Muscle layer of colon (tissue), 2 donors: ENCODE results near the gene PGF.

Source experiments
- H3K27ac ChIP-seq: one replicate; pipeline ENCODE4 v1.7.0; 2013; ENCODE audit warnings: low read depth, mild to moderate bottlenecking, low read length, moderate library complexity
- H3K27me3 ChIP-seq, 2 donors: one replicate each; pipeline ENCODE4 v1.7.0; 2013; ENCODE audit warnings: low read length in 2 of 2, mild to moderate bottlenecking in 2 of 2; ENCODE audit not compliant: insufficient read depth in 2 of 2, control insufficient read depth in 1 of 2
- H3K36me3 ChIP-seq: one replicate; pipeline ENCODE4 v1.7.0; 2013; ENCODE audit warnings: mild to moderate bottlenecking, low read length; ENCODE audit not compliant: insufficient read depth
- H3K4me1 ChIP-seq: one replicate; pipeline ENCODE4 v1.7.0; 2013; ENCODE audit warnings: mild to moderate bottlenecking, low read length; ENCODE audit not compliant: insufficient read depth
- H3K4me3 ChIP-seq, 2 donors: one replicate each; pipeline ENCODE4 v1.7.0; 2013; ENCODE audit warnings: low read length in 2 of 2, low read depth in 1 of 2, mild to moderate bottlenecking in 1 of 2, moderate library complexity in 1 of 2
- H3K9ac ChIP-seq: one replicate; pipeline ENCODE4 v1.7.0; 2013; ENCODE audit warnings: low read length
- H3K9me3 ChIP-seq: one replicate; pipeline ENCODE4 v1.7.0; 2013; ENCODE audit warnings: mild to moderate bottlenecking, low read length
- donor health status: abdominal sarcoma.
- donor health status: Adenocarcinoma of cecum.

PGF gene

GRCh38 chr14:74898083-74898482, 57.3 kb downstream of the PGF start:
- no peaks in the 10 kb centered on the region for H3K4me1 ChIP-seq
- no peak overlapping the region for H3K27ac ChIP-seq
- H3K9ac ChIP-seq: no peak overlapping the region
- H3K36me3 ChIP-seq: peaks cover 94% of the 10 kb centered on the region
- H3K9me3 ChIP-seq: no peaks in the 10 kb centered on the region
- H3K4me3 ChIP-seq: no peak overlapping the region
- H3K27me3 ChIP-seq: no peaks in the 10 kb centered on the region

GRCh38 chr14:74897642-74898041, 57.8 kb downstream of the PGF start:
- H3K27me3 ChIP-seq: no peaks in the 10 kb centered on the region
- H3K4me3 ChIP-seq: no peak overlapping the region
- no peaks in the 10 kb centered on the region for H3K9me3 ChIP-seq
- no peak overlapping the region for H3K9ac ChIP-seq
- no peaks in the 10 kb centered on the region for H3K4me1 ChIP-seq
- peaks cover 94% of the 10 kb centered on the region for H3K36me3 ChIP-seq
- H3K27ac ChIP-seq: no peak overlapping the region

DNA sequence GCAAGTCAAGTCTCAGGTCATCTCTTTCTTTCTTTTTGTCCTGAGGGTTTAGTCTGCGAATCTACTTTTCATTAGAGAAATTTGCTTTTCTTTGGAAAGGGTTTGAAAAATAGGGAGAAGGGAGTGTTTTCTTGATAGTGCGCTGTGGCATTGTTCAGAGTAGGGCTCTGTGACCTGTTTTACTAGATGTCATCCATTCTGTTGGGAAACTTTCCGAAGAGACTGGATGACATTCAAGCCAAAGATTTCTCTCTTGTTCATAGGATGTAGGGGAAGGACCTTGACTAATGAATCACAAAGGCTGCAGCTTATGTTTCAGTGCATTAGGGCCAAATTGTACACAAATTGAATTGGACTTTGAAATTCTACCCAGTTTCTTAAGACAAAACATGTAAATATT, 59.0 kb downstream of the PGF start:
- peaks cover 94% of the 10 kb centered on the region for H3K36me3 ChIP-seq
- no peak overlapping the region for H3K27ac ChIP-seq

DNA sequence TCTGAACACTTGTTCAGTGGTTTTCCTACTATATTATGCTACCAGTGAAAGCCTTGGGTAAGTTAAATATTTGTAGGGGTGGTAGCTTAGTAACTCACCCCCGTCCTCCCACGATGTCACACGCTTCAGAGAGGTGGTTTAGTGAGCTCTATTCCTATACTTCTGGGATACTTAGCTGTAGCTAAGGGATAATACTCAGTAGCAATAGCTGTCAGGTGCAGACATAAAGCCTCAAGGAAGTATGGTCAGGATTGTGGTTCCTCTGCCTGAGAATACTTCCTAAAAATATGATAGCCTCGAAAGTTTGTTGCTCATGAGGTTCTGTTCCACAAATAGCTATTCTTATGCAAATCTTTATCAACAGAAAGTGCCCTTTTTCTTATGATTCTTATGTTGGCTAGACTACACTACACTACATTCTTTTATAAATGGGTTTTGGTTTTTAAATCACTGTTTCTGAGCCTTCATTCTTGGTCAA, 61.7 kb downstream of the PGF start:
- Histone ChIP-seq H3K9me3 (no peaks in the 10 kb centered on the region), H3K36me3 (peaks cover 86% of the 10 kb centered on the region), H3K4me3 (no peak overlapping the region), H3K9ac (no peak overlapping the region), H3K4me1 (peaks cover under 1% of the 10 kb centered on the region), H3K27me3 (no peaks in the 10 kb centered on the region), H3K27ac (no peak overlapping the region)

More for the DNA sequence above, 59.0 kb downstream of the PGF start:
- Histone ChIP-seq H3K4me3 (no peak overlapping the region), H3K27me3 (no peaks in the 10 kb centered on the region), H3K9ac (no peak overlapping the region), H3K9me3 (no peaks in the 10 kb centered on the region), H3K4me1 (no peaks in the 10 kb centered on the region)

GRCh38 chr14:74892745-74893144, 62.7 kb downstream of the PGF start:
- no peak overlapping the region for H3K9ac ChIP-seq
- no peaks in the 10 kb centered on the region for H3K9me3 ChIP-seq
- no peak overlapping the region for H3K4me3 ChIP-seq
- H3K36me3 ChIP-seq: peaks cover 78% of the 10 kb centered on the region
- peaks cover 10% of the 10 kb centered on the region for H3K4me1 ChIP-seq
- no peaks in the 10 kb centered on the region for H3K27me3 ChIP-seq
- H3K27ac ChIP-seq: no peak overlapping the region

DNA sequence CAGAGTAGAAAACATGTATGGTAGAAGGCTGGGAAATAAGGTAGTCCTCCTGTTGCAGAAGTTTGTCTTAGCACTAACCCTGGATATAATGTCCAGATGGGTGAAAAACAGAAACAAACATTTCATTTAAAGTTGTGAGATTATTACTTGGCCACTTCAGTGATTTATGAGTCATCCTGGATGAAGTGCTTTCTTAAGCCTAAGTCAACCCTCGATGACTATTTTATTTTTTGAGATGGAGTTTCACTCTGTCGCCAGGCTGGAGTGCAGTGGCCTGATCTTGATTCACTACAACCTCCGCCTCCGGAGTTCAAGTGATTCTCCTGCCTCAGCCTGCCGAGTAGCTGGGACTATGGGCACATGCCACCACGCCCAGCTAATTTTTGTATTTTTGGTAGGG, 63.5 kb downstream of the PGF start:
- no peak overlapping the region for H3K27ac ChIP-seq
- no peaks in the 10 kb centered on the region for H3K9me3 ChIP-seq
- peaks cover 10% of the 10 kb centered on the region for H3K4me1 ChIP-seq
- no peak overlapping the region for H3K4me3 ChIP-seq
- H3K9ac ChIP-seq: no peak overlapping the region
- peaks cover 70% of the 10 kb centered on the region for H3K36me3 ChIP-seq
- H3K27me3 ChIP-seq: no peaks in the 10 kb centered on the region
